ENCODE results near the gene ZNF619. TPM values are rescaled to one million over a fixed set of nuclear protein-coding genes. Genes with fewer than 3 reads are reported as not detected.

The ZNF619 gene
- polyA plus RNA-seq, 1 of the 3 experiments (the other 2 are of a cell fraction), result 1.6 TPM

DNA sequence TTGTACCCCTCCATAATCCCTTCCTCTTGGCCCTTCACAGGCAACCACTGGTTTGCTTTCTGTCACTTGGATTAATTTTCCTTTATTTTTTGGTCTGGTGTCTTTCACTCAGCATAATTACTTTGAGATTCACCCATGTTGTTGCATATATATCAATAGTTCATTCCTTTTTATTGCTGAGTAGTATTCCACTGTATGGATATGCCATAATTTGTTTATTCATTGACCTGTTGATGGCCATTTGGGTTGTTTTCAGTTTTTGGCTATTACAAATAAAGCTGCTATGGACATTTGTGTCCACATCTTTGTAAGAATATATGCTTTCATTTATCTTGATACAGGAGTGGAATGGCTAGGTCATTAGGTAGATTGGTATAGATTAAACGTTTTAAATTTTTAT lies 41.9 kb downstream of the ZNF619 start:
- no peaks in the 10 kb centered on the region for H3K9me3 ChIP-seq
- TF ChIP-seq YY1 (IDR thresholded peaks at IDR 0.05; ENCODE audit: low read depth) (no peak), RXRA (IDR thresholded peaks at IDR 0.05; ENCODE audit: borderline replicate concordance, low read depth) (no peak), TCF12 (IDR thresholded peaks at IDR 0.05) (no peak), SMC3 (IDR thresholded peaks at IDR 0.05; ENCODE audit: low read depth, low read length) (no peak), RCOR1 (IDR thresholded peaks at IDR 0.05; ENCODE audit: low read length) (no peak), TAF1 (IDR thresholded peaks at IDR 0.05; ENCODE audit: borderline replicate concordance, low read depth, low read length) (no peak), MEF2A (IDR thresholded peaks at IDR 0.05; ENCODE audit: borderline replicate concordance, low read depth) (no peak), POLR2AphosphoS5 (IDR thresholded peaks at IDR 0.05; ENCODE audit: low read depth, low read length) (no peak), FOXM1 (IDR thresholded peaks at IDR 0.05; ENCODE audit: low read depth) (no peak), NRF1 (IDR thresholded peaks at IDR 0.05; ENCODE audit: low read depth, low read length) (no peak), NFIC (IDR thresholded peaks at IDR 0.05; ENCODE audit: borderline replicate concordance) (no peak)
- TF ChIP-seq, protein P1, sequence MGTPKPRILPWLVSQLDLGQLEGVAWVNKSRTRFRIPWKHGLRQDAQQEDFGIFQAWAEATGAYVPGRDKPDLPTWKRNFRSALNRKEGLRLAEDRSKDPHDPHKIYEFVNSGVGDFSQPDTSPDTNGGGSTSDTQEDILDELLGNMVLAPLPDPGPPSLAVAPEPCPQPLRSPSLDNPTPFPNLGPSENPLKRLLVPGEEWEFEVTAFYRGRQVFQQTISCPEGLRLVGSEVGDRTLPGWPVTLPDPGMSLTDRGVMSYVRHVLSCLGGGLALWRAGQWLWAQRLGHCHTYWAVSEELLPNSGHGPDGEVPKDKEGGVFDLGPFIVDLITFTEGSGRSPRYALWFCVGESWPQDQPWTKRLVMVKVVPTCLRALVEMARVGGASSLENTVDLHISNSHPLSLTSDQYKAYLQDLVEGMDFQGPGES (IDR thresholded peaks at IDR 0.05; ENCODE audit: low read depth, low read length), result no peak
- TF ChIP-seq, protein P2, sequence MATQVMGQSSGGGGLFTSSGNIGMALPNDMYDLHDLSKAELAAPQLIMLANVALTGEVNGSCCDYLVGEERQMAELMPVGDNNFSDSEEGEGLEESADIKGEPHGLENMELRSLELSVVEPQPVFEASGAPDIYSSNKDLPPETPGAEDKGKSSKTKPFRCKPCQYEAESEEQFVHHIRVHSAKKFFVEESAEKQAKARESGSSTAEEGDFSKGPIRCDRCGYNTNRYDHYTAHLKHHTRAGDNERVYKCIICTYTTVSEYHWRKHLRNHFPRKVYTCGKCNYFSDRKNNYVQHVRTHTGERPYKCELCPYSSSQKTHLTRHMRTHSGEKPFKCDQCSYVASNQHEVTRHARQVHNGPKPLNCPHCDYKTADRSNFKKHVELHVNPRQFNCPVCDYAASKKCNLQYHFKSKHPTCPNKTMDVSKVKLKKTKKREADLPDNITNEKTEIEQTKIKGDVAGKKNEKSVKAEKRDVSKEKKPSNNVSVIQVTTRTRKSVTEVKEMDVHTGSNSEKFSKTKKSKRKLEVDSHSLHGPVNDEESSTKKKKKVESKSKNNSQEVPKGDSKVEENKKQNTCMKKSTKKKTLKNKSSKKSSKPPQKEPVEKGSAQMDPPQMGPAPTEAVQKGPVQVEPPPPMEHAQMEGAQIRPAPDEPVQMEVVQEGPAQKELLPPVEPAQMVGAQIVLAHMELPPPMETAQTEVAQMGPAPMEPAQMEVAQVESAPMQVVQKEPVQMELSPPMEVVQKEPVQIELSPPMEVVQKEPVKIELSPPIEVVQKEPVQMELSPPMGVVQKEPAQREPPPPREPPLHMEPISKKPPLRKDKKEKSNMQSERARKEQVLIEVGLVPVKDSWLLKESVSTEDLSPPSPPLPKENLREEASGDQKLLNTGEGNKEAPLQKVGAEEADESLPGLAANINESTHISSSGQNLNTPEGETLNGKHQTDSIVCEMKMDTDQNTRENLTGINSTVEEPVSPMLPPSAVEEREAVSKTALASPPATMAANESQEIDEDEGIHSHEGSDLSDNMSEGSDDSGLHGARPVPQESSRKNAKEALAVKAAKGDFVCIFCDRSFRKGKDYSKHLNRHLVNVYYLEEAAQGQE (IDR thresholded peaks at IDR 0.05; ENCODE audit: low read depth, low read length), result no peak
- TF ChIP-seq, protein P3, sequence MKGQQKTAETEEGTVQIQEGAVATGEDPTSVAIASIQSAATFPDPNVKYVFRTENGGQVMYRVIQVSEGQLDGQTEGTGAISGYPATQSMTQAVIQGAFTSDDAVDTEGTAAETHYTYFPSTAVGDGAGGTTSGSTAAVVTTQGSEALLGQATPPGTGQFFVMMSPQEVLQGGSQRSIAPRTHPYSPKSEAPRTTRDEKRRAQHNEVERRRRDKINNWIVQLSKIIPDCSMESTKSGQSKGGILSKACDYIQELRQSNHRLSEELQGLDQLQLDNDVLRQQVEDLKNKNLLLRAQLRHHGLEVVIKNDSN (IDR thresholded peaks at IDR 0.05; ENCODE audit: borderline replicate concordance, low read depth), result no peak
- TF ChIP-seq, protein P4, sequence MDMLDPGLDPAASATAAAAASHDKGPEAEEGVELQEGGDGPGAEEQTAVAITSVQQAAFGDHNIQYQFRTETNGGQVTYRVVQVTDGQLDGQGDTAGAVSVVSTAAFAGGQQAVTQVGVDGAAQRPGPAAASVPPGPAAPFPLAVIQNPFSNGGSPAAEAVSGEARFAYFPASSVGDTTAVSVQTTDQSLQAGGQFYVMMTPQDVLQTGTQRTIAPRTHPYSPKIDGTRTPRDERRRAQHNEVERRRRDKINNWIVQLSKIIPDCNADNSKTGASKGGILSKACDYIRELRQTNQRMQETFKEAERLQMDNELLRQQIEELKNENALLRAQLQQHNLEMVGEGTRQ (IDR thresholded peaks at IDR 0.05; ENCODE audit: borderline replicate concordance, low read depth, low read length), result no peak
- TF ChIP-seq, protein P5, sequence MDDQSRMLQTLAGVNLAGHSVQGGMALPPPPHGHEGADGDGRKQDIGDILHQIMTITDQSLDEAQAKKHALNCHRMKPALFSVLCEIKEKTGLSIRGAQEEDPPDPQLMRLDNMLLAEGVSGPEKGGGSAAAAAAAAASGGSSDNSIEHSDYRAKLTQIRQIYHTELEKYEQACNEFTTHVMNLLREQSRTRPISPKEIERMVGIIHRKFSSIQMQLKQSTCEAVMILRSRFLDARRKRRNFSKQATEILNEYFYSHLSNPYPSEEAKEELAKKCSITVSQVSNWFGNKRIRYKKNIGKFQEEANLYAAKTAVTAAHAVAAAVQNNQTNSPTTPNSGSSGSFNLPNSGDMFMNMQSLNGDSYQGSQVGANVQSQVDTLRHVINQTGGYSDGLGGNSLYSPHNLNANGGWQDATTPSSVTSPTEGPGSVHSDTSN (IDR thresholded peaks at IDR 0.05), result no peak
- TF ChIP-seq, protein P6, sequence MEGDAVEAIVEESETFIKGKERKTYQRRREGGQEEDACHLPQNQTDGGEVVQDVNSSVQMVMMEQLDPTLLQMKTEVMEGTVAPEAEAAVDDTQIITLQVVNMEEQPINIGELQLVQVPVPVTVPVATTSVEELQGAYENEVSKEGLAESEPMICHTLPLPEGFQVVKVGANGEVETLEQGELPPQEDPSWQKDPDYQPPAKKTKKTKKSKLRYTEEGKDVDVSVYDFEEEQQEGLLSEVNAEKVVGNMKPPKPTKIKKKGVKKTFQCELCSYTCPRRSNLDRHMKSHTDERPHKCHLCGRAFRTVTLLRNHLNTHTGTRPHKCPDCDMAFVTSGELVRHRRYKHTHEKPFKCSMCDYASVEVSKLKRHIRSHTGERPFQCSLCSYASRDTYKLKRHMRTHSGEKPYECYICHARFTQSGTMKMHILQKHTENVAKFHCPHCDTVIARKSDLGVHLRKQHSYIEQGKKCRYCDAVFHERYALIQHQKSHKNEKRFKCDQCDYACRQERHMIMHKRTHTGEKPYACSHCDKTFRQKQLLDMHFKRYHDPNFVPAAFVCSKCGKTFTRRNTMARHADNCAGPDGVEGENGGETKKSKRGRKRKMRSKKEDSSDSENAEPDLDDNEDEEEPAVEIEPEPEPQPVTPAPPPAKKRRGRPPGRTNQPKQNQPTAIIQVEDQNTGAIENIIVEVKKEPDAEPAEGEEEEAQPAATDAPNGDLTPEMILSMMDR (IDR thresholded peaks at IDR 0.05), result no peak
- H3K9me2 ChIP-seq, result no peaks in the 10 kb centered on the region
- no peak for DNase-seq
- WGBS (ENCODE audit: low lambda C conversion rate), result 84% methylated on average over 1 of the region's 1 CpG
- H3K4me1 ChIP-seq (ENCODE audit: control insufficient read depth in 1 of 2, insufficient read depth in 2 of 2, low read depth in 1 of 2, low read length in 1 of 2), result 0 out of 4 replicates have a peak, but pooled peaks cover 0 to 8% of the 10 kb centered on the region in 2 experiments
- peaks cover 4% of the 10 kb centered on the region for H3F3A ChIP-seq (replicated peaks; ENCODE audit: insufficient read depth)
- H3K9ac ChIP-seq, result no peak overlapping the region
- H3K4me3 ChIP-seq (ENCODE audit: low read depth in 2 of 2, low read length in 1 of 2), result no peak overlapping the region
- H3K79me2 ChIP-seq (ENCODE audit: insufficient read depth), result no peaks in the 10 kb centered on the region
- H3K27ac ChIP-seq (ENCODE audit: low read depth in 2 of 2, low read length in 1 of 2), result no peak overlapping the region
- no peak overlapping the region for H3K4me2 ChIP-seq
- no peak overlapping the region for H2AFZ ChIP-seq (ENCODE audit: low read depth)
- H4K20me1 ChIP-seq (ENCODE audit: insufficient read depth), result no peaks in the 10 kb centered on the region
- no peaks in the 10 kb centered on the region for H3K27me3 ChIP-seq (ENCODE audit: insufficient read depth)
- CTCF ChIA-PET, result interaction anchor here (1.9 kb wide), 1 partner anchor 13 kb away, joined by 6 read pairs; the partner anchor contains the start of gene ZNF620
- POLR2A ChIA-PET, result no interaction called here
- H3K36me3 ChIP-seq (replicated peaks in 1 of 2; ENCODE audit: control insufficient read depth in 1 of 2, insufficient read depth in 2 of 2, low read length in 1 of 2), result peaks cover 0 to 4% of the 10 kb centered on the region in 2 experiments
